Uterus (tissue), 4 donors: ENCODE measurements around the gene ATP8B2. TPM values are rescaled to one million over a fixed set of nuclear protein-coding genes. Genes with fewer than 3 reads are reported as not detected.

Source experiments
- DNase-seq, 2 donors: peaks; one replicate each; pipeline ENCODE4 v3.0.0-alpha.2; 2019 to 2020
- H3K27ac ChIP-seq, 2 donors: fragments of 200-600 bp; sonication (generic); 1 replicate in 1 of 2; 2 replicates in 1 of 2; pipeline ENCODE4 v1.5.1; 2016 to 2018
- H3K27me3 ChIP-seq, 2 donors: fragments of 200-600 bp; sonication (generic); one replicate each; pipeline ENCODE4 v1.5.1; 2018 to 2019; ENCODE audit warnings: control low read depth in 1 of 2
- H3K36me3 ChIP-seq, 2 donors: fragments of 200-600 bp; sonication (generic); one replicate each; pipeline ENCODE4 v1.5.1; 2019; ENCODE audit warnings: control low read depth in 1 of 2
- H3K4me1 ChIP-seq, 2 donors: fragments of 200-600 bp; sonication (generic); one replicate each; pipeline ENCODE4 v1.5.1; 2018 to 2019; ENCODE audit warnings: control low read depth in 1 of 2
- H3K4me3 ChIP-seq, 2 donors: fragments of 200-600 bp; sonication (generic); 1 replicate in 1 of 2; 2 replicates in 1 of 2; pipeline ENCODE4 v1.5.1; 2018 to 2019; ENCODE audit warnings: mild to moderate bottlenecking in 1 of 2
- H3K9me3 ChIP-seq, 2 donors: fragments of 200-600 bp; sonication (generic); one replicate each; pipeline ENCODE4 v1.5.1; 2019; ENCODE audit warnings: control low read depth in 1 of 2
- POLR2A ChIP-seq, 2 donors: fragments of 450-650 bp; IDR thresholded peaks; one replicate each; pipeline ENCODE4 v1.6.1; 2016; ENCODE audit warnings: antibody characterized with exemption in 2 of 2, mild to moderate bottlenecking in 1 of 2, moderate library complexity in 1 of 2
- intact Hi-C: fragments of 100-400 bp; cut with DNase I; formaldehyde crosslinking; loops from one replicate; pipeline ENCODE4 v1.15.1; 2023; ENCODE audit warnings: low total_unique reads
- total RNA-seq, 4 donors: library from RNA; depleted of rRNA in 3 of 4; stranded (reverse); fragments of >200 nt in 3 of 4; gene quantifications; one replicate each; pipeline versions ENCODE4 v1.1.0 to v1.2.4, GENCODE V29; 2014 to 2023
- TF ChIP-seq, protein P1 (sequence below), 4 experiments: fragments of 200-600 bp in 2 of 4; fragments of 450-650 bp in 2 of 4; sonication (generic) in 2 of 4; IDR thresholded peaks; one replicate each; pipeline ENCODE4 v1.5.1; 2016 to 2019; ENCODE audit warnings: antibody characterized with exemption in 4 of 4, mild to moderate bottlenecking in 2 of 4, moderate library complexity in 1 of 4
- donor health status: DM: yes; HTN: yes; CAD: no.

ATP8B2 gene
- total RNA-seq, 4 donors from 2014 or later: 75.9 to 150 (median 102) TPM

DNA sequence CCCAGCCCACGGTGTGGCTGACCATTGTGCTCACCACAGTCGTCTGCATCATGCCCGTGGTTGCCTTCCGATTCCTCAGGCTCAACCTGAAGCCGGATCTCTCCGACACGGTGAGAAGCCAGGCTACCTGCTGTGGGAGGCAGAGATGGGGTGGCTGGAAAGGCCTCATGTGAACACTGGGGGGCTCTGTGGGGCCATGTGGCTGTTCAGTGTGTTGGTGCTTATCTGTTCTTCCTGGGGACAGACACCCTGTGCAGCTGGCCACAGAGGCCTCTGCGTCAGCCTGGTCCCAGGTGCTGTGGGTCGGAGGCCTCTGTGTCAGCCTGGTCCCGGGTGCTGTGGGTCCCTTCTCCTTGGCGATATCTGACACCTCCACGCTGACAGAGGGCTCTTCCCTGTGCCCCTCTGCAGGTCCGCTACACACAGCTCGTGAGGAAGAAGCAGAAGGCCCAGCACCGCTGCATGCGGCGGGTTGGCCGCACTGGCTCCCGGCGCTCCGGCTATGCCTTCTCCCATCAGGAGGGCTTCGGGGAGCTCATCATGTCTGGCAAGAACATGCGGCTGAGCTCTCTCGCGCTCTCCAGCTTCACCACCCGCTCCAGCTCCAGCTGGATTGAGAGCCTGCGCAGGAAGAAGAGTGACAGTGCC lies 23.2 kb downstream of the ATP8B2 start:
- DNase-seq: no peak
- H3K4me1 ChIP-seq: peaks cover 0 to 5% of the 10 kb centered on the region in 2 donors
- no peaks in the 10 kb centered on the region for H3K9me3 ChIP-seq
- H3K27me3 ChIP-seq: no peaks in the 10 kb centered on the region
- H3K4me3 ChIP-seq: no peak overlapping the region
- intact Hi-C loops: no loop called here
- no peak overlapping the region for H3K27ac ChIP-seq
- no peak for TF ChIP-seq POLR2A (IDR thresholded peaks at IDR 0.05)
- TF ChIP-seq, protein P1, sequence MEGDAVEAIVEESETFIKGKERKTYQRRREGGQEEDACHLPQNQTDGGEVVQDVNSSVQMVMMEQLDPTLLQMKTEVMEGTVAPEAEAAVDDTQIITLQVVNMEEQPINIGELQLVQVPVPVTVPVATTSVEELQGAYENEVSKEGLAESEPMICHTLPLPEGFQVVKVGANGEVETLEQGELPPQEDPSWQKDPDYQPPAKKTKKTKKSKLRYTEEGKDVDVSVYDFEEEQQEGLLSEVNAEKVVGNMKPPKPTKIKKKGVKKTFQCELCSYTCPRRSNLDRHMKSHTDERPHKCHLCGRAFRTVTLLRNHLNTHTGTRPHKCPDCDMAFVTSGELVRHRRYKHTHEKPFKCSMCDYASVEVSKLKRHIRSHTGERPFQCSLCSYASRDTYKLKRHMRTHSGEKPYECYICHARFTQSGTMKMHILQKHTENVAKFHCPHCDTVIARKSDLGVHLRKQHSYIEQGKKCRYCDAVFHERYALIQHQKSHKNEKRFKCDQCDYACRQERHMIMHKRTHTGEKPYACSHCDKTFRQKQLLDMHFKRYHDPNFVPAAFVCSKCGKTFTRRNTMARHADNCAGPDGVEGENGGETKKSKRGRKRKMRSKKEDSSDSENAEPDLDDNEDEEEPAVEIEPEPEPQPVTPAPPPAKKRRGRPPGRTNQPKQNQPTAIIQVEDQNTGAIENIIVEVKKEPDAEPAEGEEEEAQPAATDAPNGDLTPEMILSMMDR (IDR thresholded peaks at IDR 0.05): no peak
- no peaks in the 10 kb centered on the region for H3K36me3 ChIP-seq

DNA sequence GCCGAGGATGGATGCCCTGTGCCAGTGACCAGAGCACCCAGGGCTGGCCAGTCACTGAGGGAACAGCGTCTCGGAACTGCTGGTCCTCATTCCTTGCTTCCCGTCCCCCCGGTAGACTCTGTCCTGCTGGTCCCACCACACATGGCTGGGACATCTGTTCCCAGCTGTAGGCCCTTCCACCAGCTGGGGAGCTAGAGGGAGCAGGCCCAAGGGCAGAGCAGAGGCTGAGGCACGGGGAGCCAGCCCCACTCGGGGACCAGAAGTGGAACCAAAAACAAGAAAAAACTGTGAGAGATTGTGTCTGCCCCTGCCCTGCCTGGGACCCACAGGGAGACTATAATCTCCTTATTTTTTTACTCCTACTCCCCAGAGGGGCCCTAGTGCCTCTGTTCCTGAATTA lies 23.8 kb downstream of the ATP8B2 start:
- Histone ChIP-seq H3K4me3 (no peak overlapping the region), H3K27ac (no peak overlapping the region), H3K4me1 (peaks cover 0 to 5% of the 10 kb centered on the region in 2 donors), H3K27me3 (no peaks in the 10 kb centered on the region), H3K36me3 (no peaks in the 10 kb centered on the region), H3K9me3 (no peaks in the 10 kb centered on the region)
- TF ChIP-seq POLR2A (IDR thresholded peaks at IDR 0.05): no peak
- no peak for DNase-seq
- intact Hi-C loops: no loop called here

DNA sequence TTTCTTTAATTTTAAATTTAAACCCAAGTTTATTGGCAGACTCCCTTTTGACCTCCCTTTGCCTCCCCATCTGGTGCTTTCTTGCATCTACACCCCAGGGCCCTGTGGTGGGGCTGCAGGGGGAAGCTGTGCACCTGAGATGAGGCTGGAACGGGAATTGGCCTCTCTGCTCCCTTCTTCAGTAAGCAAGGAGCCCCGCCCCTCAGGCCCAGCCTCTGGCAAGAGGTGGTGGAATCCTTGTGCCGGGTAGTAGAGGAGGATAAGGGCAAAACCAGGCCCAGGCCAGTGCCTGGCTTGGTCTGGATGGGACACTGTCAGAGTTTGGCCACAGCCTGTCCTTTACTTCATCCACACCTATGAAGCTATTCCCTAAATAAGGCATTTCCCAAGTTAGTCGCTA lies 25.1 kb downstream of the ATP8B2 start:
- Histone ChIP-seq H3K27me3 (no peaks in the 10 kb centered on the region), H3K36me3 (no peaks in the 10 kb centered on the region), H3K4me1 (peaks cover 0 to 5% of the 10 kb centered on the region in 2 donors), H3K4me3 (no peak overlapping the region), H3K27ac (no peak overlapping the region), H3K9me3 (no peaks in the 10 kb centered on the region)
- TF ChIP-seq, protein P1 (IDR thresholded peaks at IDR 0.05): no peak
- TF ChIP-seq POLR2A (IDR thresholded peaks at IDR 0.05): no peak
- no peak for DNase-seq
- intact Hi-C loops: no loop called here

DNA sequence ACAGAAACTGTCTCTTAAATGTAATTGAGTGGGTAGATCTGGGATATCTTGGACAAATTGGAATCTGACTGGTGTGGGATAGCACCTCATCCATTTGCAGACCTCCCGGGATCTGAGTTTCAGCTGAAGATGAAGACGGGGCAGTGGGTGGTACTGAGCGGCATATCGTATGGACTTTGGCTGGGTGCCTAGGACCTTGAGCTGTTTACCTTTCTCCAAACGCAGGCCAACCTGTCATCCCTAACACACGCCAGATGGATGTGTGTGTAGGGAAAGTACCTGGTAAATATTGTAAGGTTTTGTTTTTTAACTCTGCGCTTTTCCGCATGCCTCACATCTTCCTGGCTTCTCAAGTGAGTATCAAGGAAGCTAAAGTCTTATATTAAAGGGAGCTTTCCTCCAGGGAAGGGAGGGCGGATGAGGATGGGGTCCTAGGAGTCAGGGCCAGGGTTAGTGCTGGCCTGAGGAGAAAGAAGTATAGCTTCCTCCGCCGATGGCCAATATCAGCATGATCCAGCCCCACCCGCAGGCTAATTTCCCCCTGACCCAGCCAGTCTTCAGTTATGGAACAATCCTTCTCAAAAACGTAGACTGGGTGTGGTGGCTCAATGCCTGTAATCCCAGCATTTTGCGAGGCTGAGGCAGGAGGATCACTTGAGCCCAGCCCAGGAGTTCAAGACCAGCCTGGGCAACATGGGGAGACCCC lies 26.2 kb downstream of the ATP8B2 start:
- Histone ChIP-seq H3K27ac (no peak overlapping the region), H3K27me3 (no peaks in the 10 kb centered on the region), H3K36me3 (no peaks in the 10 kb centered on the region), H3K4me1 (peaks cover 0 to 5% of the 10 kb centered on the region in 2 donors), H3K4me3 (no peak overlapping the region), H3K9me3 (no peaks in the 10 kb centered on the region)
- no peak for TF ChIP-seq POLR2A (IDR thresholded peaks at IDR 0.05)
- TF ChIP-seq, protein P1 (IDR thresholded peaks at IDR 0.05): no peak
- DNase-seq: no peak
- intact Hi-C loops: no loop called here

DNA sequence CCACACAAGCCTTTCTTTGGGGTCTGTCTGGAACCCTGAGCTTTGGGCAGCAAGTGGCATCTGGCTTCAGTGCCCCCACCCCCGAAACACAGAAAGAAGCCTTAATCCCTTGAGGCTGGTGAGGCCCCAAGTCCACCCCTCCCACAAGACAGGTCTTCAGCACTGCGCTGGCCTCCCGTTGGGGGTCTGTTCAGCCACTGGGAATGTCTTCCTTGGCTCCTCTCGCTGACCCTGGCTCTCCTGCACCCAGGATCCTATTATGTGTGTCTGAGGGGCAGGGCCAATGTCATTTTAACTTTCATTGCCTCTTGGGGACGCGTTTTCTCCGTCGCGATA lies 26.9 kb downstream of the ATP8B2 start:
- intact Hi-C loops: no loop called here
- Histone ChIP-seq H3K4me1 (peaks cover 0 to 5% of the 10 kb centered on the region in 2 donors), H3K27me3 (no peaks in the 10 kb centered on the region), H3K36me3 (no peaks in the 10 kb centered on the region), H3K9me3 (no peaks in the 10 kb centered on the region), H3K27ac (peak overlapping the region; percentile 60 to 65), H3K4me3 (peak overlapping the region; percentile 27 to 32)
- TF ChIP-seq, protein P1 (IDR thresholded peaks at IDR 0.05): no peak
- TF ChIP-seq POLR2A (IDR thresholded peaks at IDR 0.05): no peak
- DNase-seq: no peak
